ENCODE data around the gene TNFRSF4. TPM values are rescaled to one million over a fixed set of nuclear protein-coding genes. Genes with fewer than 3 reads are reported as not detected.

TNFRSF4 gene
- total RNA-seq, 1 donor from 2014 or later: 7.7 TPM

DNA sequence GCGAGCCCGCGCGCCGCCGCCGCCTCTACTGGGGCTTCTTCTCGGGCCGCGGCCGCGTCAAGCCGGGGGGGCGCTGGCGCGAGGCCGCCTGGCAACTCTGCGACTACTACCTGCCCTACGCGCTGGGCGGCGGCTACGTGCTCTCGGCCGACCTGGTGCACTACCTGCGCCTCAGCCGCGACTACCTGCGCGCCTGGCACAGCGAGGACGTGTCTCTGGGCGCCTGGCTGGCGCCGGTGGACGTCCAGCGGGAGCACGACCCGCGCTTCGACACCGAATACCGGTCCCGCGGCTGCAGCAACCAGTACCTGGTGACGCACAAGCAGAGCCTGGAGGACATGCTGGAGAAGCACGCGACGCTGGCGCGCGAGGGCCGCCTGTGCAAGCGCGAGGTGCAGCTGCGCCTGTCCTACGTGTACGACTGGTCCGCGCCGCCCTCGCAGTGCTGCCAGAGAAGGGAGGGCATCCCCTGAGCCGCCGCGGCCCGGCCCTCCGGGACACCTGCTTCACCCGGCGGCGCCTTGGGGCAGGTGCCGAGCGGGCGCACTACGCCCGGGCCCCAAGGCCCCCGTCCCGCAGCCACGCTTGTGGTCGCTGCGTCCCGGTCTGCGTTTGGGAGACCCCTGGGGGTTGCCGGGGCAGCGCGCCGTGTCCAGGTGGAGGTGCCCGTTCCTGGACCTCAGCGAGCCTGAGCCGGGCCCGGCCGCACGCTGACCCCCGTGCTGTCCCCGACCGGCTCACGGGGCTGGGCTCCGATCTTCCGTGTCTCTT, 19.0 kb upstream of the TNFRSF4 start:
- peak overlapping the region; percentile 26 for H3K4me3 ChIP-seq
- TF ChIP-seq, protein P1, sequence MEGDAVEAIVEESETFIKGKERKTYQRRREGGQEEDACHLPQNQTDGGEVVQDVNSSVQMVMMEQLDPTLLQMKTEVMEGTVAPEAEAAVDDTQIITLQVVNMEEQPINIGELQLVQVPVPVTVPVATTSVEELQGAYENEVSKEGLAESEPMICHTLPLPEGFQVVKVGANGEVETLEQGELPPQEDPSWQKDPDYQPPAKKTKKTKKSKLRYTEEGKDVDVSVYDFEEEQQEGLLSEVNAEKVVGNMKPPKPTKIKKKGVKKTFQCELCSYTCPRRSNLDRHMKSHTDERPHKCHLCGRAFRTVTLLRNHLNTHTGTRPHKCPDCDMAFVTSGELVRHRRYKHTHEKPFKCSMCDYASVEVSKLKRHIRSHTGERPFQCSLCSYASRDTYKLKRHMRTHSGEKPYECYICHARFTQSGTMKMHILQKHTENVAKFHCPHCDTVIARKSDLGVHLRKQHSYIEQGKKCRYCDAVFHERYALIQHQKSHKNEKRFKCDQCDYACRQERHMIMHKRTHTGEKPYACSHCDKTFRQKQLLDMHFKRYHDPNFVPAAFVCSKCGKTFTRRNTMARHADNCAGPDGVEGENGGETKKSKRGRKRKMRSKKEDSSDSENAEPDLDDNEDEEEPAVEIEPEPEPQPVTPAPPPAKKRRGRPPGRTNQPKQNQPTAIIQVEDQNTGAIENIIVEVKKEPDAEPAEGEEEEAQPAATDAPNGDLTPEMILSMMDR (IDR thresholded peaks at IDR 0.05): no peak
- H3K36me3 ChIP-seq: peaks cover 11% of the 10 kb centered on the region
- no peaks in the 10 kb centered on the region for H3K27me3 ChIP-seq
- no peaks in the 10 kb centered on the region for H3K9me3 ChIP-seq
- intact Hi-C loops (cut with DNase I): no loop called here
- DNase-seq (no peak), ATAC-seq (no peak)
- no peak overlapping the region for H3K27ac ChIP-seq
- H3K4me1 ChIP-seq: peaks cover 23% of the 10 kb centered on the region

DNA sequence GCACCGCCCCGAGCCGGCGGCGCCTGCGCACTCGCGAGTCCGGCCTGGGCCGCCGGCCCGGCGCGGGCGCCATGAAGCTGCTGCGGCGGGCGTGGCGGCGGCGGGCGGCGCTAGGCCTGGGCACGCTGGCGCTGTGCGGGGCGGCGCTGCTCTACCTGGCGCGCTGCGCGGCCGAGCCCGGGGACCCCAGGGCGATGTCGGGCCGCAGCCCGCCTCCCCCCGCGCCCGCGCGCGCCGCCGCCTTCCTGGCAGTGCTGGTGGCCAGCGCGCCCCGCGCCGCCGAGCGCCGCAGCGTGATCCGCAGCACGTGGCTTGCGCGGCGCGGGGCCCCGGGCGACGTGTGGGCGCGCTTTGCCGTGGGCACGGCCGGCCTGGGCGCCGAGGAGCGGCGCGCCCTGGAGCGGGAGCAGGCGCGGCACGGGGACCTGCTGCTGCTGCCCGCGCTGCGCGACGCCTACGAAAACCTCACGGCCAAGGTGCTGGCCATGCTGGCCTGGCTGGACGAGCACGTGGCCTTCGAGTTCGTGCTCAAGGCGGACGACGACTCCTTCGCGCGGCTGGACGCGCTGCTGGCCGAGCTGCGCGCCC, 18.3 kb upstream of the TNFRSF4 start, which contains the start of gene B3GALT6:
B3GALT6 (plus strand) TSS at position 30 of the 588 bp plus-strand sequence; CDS start at position 72, 42 bp downstream.
- intact Hi-C loops (cut with DNase I): no loop called here
- DNase-seq: no peak
- Histone ChIP-seq H3K4me3 (peak within 1 kb of the TSS; percentile 97), H3K9me3 (no peaks in the 10 kb centered on the region), H3K27ac (peak within 1 kb of the TSS; percentile 92), H3K36me3 (peaks cover 18% of the 10 kb centered on the region), H3K4me1 (peaks cover 23% of the 10 kb centered on the region), H3K27me3 (no peaks in the 10 kb centered on the region)
- no peak for ATAC-seq
- TF ChIP-seq, protein P1 (IDR thresholded peaks at IDR 0.05): no peak

DNA sequence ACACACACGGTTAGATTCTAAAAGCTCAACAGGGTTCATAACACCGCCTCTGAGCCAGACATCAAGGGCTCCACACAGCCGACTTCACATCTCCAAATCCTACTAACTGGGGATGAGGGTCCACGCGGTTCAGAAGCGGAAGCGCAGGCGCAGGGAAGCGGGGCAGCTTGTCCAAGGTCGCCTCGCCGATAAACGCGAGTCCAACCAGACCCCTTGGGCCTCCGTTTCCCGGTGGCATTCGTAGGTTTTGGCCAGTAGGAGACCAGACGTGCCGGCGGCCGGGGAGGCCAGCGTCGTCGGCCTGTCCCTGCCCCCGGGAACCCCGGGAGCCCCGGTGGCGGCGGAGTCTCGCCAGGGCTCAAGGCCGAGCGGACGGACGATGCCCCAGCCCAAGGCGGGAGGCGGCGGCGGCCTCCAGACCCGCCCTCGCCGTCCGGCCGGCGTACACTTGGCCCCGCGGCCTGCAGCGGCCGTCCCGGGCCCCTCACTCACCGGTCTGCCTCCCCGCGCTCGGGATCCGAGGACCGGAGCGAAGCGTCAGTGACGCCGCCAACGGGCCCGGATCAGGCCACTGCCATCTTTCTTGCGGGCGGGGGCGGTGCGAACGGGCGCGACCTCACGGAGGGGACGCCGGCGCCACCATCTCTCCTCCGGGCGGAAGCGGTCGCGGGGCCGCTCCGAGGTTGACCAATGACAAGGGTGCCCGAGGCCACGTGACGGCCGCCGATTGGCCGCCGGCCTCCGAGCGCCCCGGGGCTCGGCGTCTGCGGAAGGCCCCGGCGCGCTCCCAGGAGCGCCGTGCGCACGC, 17.7 kb upstream of the TNFRSF4 start, which contains the start of gene SDF4:
SDF4 (minus strand) TSS at position 602 of the 808 bp plus-strand sequence. CDS start 3,229 bp downstream, outside the sequence.
- Histone ChIP-seq H3K27ac (peak within 1 kb of the TSS; percentile 92), H3K36me3 (peaks cover 23% of the 10 kb centered on the region), H3K27me3 (no peaks in the 10 kb centered on the region), H3K9me3 (no peaks in the 10 kb centered on the region), H3K4me3 (peak within 1 kb of the TSS; percentile 97), H3K4me1 (peaks cover 23% of the 10 kb centered on the region)
- intact Hi-C loops (cut with DNase I): no loop called here
- DNase-seq: peak; percentile 99
- peak; percentile 96 for ATAC-seq
- TF ChIP-seq, protein P1 (IDR thresholded peaks at IDR 0.05): no peak

DNA sequence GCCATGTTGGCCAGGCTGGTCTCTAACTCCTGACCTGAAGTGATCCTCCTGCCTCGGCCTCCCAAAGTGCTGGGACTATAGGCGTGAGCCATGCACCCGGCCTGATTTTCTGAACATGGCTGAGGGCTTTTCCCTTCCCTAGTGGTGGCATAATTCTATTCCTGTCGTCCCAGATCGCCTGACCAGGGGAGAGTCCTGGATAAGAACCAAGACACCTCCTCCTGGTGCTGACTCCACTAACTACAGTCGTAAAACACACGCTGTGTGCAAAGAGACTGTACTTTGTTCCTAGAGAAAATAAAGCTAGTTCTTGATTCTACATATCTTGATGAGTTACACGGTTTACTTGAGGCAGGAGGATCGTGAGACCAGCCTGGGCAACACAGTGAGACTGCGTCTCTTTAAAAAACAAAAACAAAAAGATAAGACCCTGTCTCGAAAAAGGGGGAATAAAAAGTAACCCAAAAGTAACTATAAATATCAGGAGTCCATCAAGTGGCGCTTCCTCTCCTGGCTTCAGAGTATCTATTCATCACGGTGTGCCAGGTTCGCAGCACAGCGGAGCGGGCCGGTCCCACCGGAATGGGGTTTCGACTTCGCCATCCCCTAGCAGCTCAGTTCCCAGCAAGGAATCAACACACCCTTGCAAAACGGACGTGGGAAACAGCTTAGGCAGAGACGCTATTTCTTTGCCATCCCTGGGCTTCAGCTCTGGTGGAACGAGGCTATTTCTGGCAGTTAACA, 16.9 kb upstream of the TNFRSF4 start:
- Histone ChIP-seq H3K27ac (peak overlapping the region; percentile 92), H3K36me3 (peaks cover 30% of the 10 kb centered on the region), H3K4me3 (peak overlapping the region; percentile 97), H3K4me1 (peaks cover 23% of the 10 kb centered on the region), H3K9me3 (no peaks in the 10 kb centered on the region), H3K27me3 (no peaks in the 10 kb centered on the region)
- DNase-seq (no peak), ATAC-seq (no peak)
- intact Hi-C loops (cut with DNase I): no loop called here
- TF ChIP-seq, protein P1 (IDR thresholded peaks at IDR 0.05): no peak

DNA sequence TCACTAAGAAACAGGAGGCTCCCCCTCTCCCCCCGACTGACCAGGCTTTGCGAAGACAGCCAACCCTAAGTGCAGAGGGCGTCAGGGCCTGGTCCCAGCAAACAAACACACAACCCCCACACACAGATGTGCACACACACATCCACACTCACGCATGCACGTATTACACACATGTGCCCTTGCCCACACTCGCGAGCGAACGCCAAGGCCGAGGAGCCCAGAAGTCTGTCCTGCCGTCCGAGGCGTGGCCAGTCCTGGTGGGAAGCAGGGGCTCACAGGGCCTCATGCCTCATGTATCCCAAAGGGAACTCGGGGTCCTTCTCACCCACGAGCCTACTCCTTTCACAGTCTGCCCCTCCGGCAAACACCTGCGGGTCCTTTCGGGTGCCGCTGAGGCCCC, 15.8 kb upstream of the TNFRSF4 start:
- intact Hi-C loops (cut with DNase I): no loop called here
- TF ChIP-seq, protein P1 (IDR thresholded peaks at IDR 0.05): no peak
- Histone ChIP-seq H3K27ac (no peak overlapping the region), H3K36me3 (peaks cover 39% of the 10 kb centered on the region), H3K4me3 (peak overlapping the region; percentile 10), H3K9me3 (no peaks in the 10 kb centered on the region), H3K27me3 (no peaks in the 10 kb centered on the region), H3K4me1 (peaks cover 23% of the 10 kb centered on the region)
- DNase-seq (no peak), ATAC-seq (no peak)
